ENCODE measurements around the gene DTX3. TPM values are rescaled to one million over a fixed set of nuclear protein-coding genes. Genes with fewer than 3 reads are reported as not detected.
"Not testable (repeated sequence)": the region's sequence is repeated elsewhere in the genome, so short reads cannot be mapped to it uniquely, and the experiment has no call there.

Gene DTX3
- total RNA-seq = 19.0 and 22.9 TPM in 2 replicates

- no peak for TF ChIP-seq CTCF (IDR thresholded peaks at IDR 0.05; ENCODE audit: insufficient read depth, low read depth, low read length)
- DNase-seq (ENCODE audit: low read depth) = peak; percentile 53
These were observed at the start of gene DTX3 for GRCh38 chr12:57604454-57604991. DTX3 (plus strand) TSS chr12:57604824; CDS start chr12:57606518, 1,694 bp downstream.

GRCh38 chr12:57554897-57555296, 49.7 kb upstream of the DTX3 start:
- DNase-seq (ENCODE audit: low read depth) = no peak
- H3K4me3 ChIP-seq (ENCODE audit: low read depth, low read length) = no peak overlapping the region
- TF ChIP-seq CTCF (IDR thresholded peaks at IDR 0.05; ENCODE audit: insufficient read depth, low read depth, low read length) = no peak

More at GRCh38 chr12:57604454-57604991, at the start of gene DTX3:
- peak within 1 kb of the TSS; percentile 82 for H3K4me3 ChIP-seq (ENCODE audit: low read depth, low read length)

GRCh38 chr12:57558864-57559263, 45.8 kb upstream of the DTX3 start:
- no peak for TF ChIP-seq CTCF (IDR thresholded peaks at IDR 0.05; ENCODE audit: insufficient read depth, low read depth, low read length)
- DNase-seq (ENCODE audit: low read depth) = no peak
- H3K4me3 ChIP-seq (ENCODE audit: low read depth, low read length) = no peak overlapping the region

GRCh38 chr12:57560516-57560915, 44.1 kb upstream of the DTX3 start:
- H3K4me3 ChIP-seq (ENCODE audit: low read depth, low read length) = no peak overlapping the region
- DNase-seq (ENCODE audit: low read depth) = no peak
- TF ChIP-seq CTCF (IDR thresholded peaks at IDR 0.05; ENCODE audit: insufficient read depth, low read depth, low read length) = no peak

- H3K4me3 ChIP-seq (ENCODE audit: low read depth, low read length) = not testable (repeated sequence)
- DNase-seq (ENCODE audit: low read depth) = peak; percentile 42
These were observed 43.5 kb upstream of the DTX3 start for GRCh38 chr12:57561117-57561516.

GRCh38 chr12:57563358-57563757, 41.3 kb upstream of the DTX3 start:
- H3K4me3 ChIP-seq (ENCODE audit: low read depth, low read length) = no peak overlapping the region
- TF ChIP-seq CTCF (IDR thresholded peaks at IDR 0.05; ENCODE audit: insufficient read depth, low read depth, low read length) = no peak
- peak; percentile 7 for DNase-seq (ENCODE audit: low read depth)

- TF ChIP-seq CTCF (IDR thresholded peaks at IDR 0.05; ENCODE audit: insufficient read depth, low read depth, low read length) = no peak
- H3K4me3 ChIP-seq (ENCODE audit: low read depth, low read length) = no peak overlapping the region
- DNase-seq (ENCODE audit: low read depth) = no peak
These were observed 40.4 kb upstream of the DTX3 start for GRCh38 chr12:57564178-57564740.

Data from fibroblast of villous mesenchyme (primary cell).